OCI-LY1 (cell line): Measurements from ENCODE around the gene VEGFA.

Experiments
- H2AFZ ChIP-seq: fragments of 200-600 bp; sonication (generic), shearing (Covaris generic); 2 replicates; pipeline ENCODE4 v1.6.0; 2014; ENCODE audit warnings: antibody characterized with exemption, mild to moderate bottlenecking, low read length
- H3F3A ChIP-seq: fragments of 200-600 bp; sonication (generic), shearing (Covaris generic); 2 replicates; pipeline ENCODE4 v1.6.0; 2014; ENCODE audit warnings: mild to moderate bottlenecking, antibody characterized with exemption, low read length, moderate library complexity; ENCODE audit not compliant: insufficient read depth
- H3K27ac ChIP-seq: fragments of 200-600 bp; sonication (generic); 2 replicates; pipeline ENCODE4 v1.5.1; 2014; ENCODE audit warnings: low read length, mixed run types, mild to moderate bottlenecking, low read depth; ENCODE audit not compliant: poor library complexity, severe bottlenecking
- H3K27me3 ChIP-seq: fragments of 200-600 bp; sonication (generic); 2 replicates; pipeline ENCODE4 v1.6.0; 2014; ENCODE audit warnings: antibody characterized with exemption, mild to moderate bottlenecking, low read length, moderate library complexity; ENCODE audit not compliant: insufficient read depth
- H3K36me3 ChIP-seq: fragments of 200-600 bp; sonication (generic); 2 replicates; pipeline ENCODE4 v1.6.1; 2014; ENCODE audit warnings: mild to moderate bottlenecking, antibody characterized with exemption, low read length, moderate library complexity, mixed read lengths; ENCODE audit not compliant: insufficient read depth
- H3K4me1 ChIP-seq: fragments of 200-600 bp; sonication (generic); 2 replicates; pipeline ENCODE4 v1.5.1; 2014; ENCODE audit warnings: mild to moderate bottlenecking, low read length, moderate library complexity; ENCODE audit not compliant: insufficient read depth, severe bottlenecking
- H3K4me2 ChIP-seq: fragments of 200-600 bp; sonication (generic), shearing (Covaris generic); 2 replicates; pipeline ENCODE4 v1.6.1; 2014; ENCODE audit warnings: low read length
- H3K4me3 ChIP-seq: fragments of 200-600 bp; sonication (generic); 2 replicates; pipeline ENCODE4 v1.5.1; 2014; ENCODE audit warnings: low read length, low read depth, mild to moderate bottlenecking, mixed read lengths; ENCODE audit not compliant: poor library complexity, severe bottlenecking
- H3K79me2 ChIP-seq: fragments of 200-600 bp; shearing (Covaris generic); 2 replicates; pipeline ENCODE4 v1.6.1; 2016; ENCODE audit warnings: mixed run types, low read length, mixed read lengths; ENCODE audit not compliant: insufficient read depth
- H3K9ac ChIP-seq: fragments of 200-600 bp; sonication (generic), shearing (Covaris generic); 2 replicates; pipeline ENCODE4 v1.6.1; 2014; ENCODE audit warnings: mild to moderate bottlenecking, low read length, mixed read lengths
- H3K9me2 ChIP-seq: fragments of 200-600 bp; sonication (generic), shearing (Covaris generic); 2 replicates; pipeline ENCODE4 v1.6.1; 2014; ENCODE audit warnings: low read depth, mild to moderate bottlenecking, low read length, mixed read lengths
- H3K9me3 ChIP-seq: fragments of 200-600 bp; shearing (Covaris generic); 2 replicates; pipeline ENCODE4 v1.6.1; 2014; ENCODE audit warnings: low read length, mixed read lengths
- H4K20me1 ChIP-seq: fragments of 200-600 bp; sonication (generic), shearing (Covaris generic); 2 replicates; pipeline ENCODE4 v1.6.0; 2016; ENCODE audit warnings: mild to moderate bottlenecking, low read length; ENCODE audit not compliant: insufficient read depth
- CTCF ChIP-seq: fragments of 200-600 bp; sonication (generic), shearing (Covaris generic); IDR thresholded peaks from 2 replicates; pipeline ENCODE4 v1.5.1; 2017; ENCODE audit warnings: mild to moderate bottlenecking, antibody characterized with exemption, low read length, moderate library complexity, mixed read lengths
- EZH2 ChIP-seq: fragments of 200-600 bp; sonication (generic), shearing (Covaris generic); IDR thresholded peaks from 2 replicates; pipeline ENCODE4 v1.8.0; 2017; ENCODE audit warnings: borderline replicate concordance, mixed run types, mild to moderate bottlenecking, antibody characterized with exemption, low read length, moderate library complexity, mixed read lengths

VEGFA gene

GRCh38 chr6:43808412-43808811 is 38.4 kb downstream of the VEGFA start:
- Histone ChIP-seq H3K4me2 (no peak overlapping the region), H4K20me1 (no peaks in the 10 kb centered on the region)

GRCh38 chr6:43809417-43810305 is 39.6 kb downstream of the VEGFA start:
- no peaks in the 10 kb centered on the region for H3K4me1 ChIP-seq
- TF ChIP-seq CTCF (no peak), EZH2 (no peak)
- no peaks in the 10 kb centered on the region for H4K20me1 ChIP-seq
- no peaks in the 10 kb centered on the region for H3K9me2 ChIP-seq
- no peak overlapping the region for H2AFZ ChIP-seq
- no peak overlapping the region for H3K4me2 ChIP-seq
- no peak overlapping the region for H3K9ac ChIP-seq
- H3K27me3 ChIP-seq = 0 out of 2 replicates have a peak, but pooled peaks cover 4% of the 10 kb centered on the region
- no peaks in the 10 kb centered on the region for H3F3A ChIP-seq
- H3K79me2 ChIP-seq = no peaks in the 10 kb centered on the region
- no peaks in the 10 kb centered on the region for H3K9me3 ChIP-seq
- no peak overlapping the region for H3K4me3 ChIP-seq
- H3K27ac ChIP-seq = no peak overlapping the region
- no peaks in the 10 kb centered on the region for H3K36me3 ChIP-seq

More at GRCh38 chr6:43808412-43808811, 38.4 kb downstream of the VEGFA start:
- Histone ChIP-seq H3F3A (no peaks in the 10 kb centered on the region), H2AFZ (no peak overlapping the region), H3K9me2 (no peaks in the 10 kb centered on the region), H3K9me3 (no peaks in the 10 kb centered on the region), H3K9ac (no peak overlapping the region), H3K4me3 (no peak overlapping the region), H3K36me3 (no peaks in the 10 kb centered on the region), H3K4me1 (no peaks in the 10 kb centered on the region), H3K79me2 (no peaks in the 10 kb centered on the region), H3K27me3 (0 out of 2 replicates have a peak, but pooled peaks cover 4% of the 10 kb centered on the region), H3K27ac (no peak overlapping the region)
- TF ChIP-seq CTCF (no peak), EZH2 (no peak)

- Histone ChIP-seq H3K79me2 (no peaks in the 10 kb centered on the region), H3K4me1 (no peaks in the 10 kb centered on the region), H2AFZ (no peak overlapping the region), H3K9me3 (no peaks in the 10 kb centered on the region), H3K36me3 (no peaks in the 10 kb centered on the region), H3K27ac (no peak overlapping the region), H3K27me3 (0 out of 2 replicates have a peak, but pooled peaks cover 4% of the 10 kb centered on the region), H3K9ac (no peak overlapping the region), H3K4me2 (no peak overlapping the region), H3K9me2 (no peaks in the 10 kb centered on the region), H4K20me1 (no peaks in the 10 kb centered on the region), H3K4me3 (no peak overlapping the region), H3F3A (no peaks in the 10 kb centered on the region)
- no peak for TF ChIP-seq EZH2
- TF ChIP-seq CTCF = no peak
Observed at GRCh38 chr6:43810965-43811732, 41.1 kb downstream of the VEGFA start.
